ENCODE measurements around the gene POLR2E. TPM values are rescaled to one million over a fixed set of nuclear protein-coding genes. Genes with fewer than 3 reads are reported as not detected.

POLR2E gene
- total and polyA plus RNA-seq, 9 of the 15 experiments (the other 6 are each of a cell fraction or from before 2014, with no cell fraction given): 3.4 to 413 (median 244) TPM

DNA sequence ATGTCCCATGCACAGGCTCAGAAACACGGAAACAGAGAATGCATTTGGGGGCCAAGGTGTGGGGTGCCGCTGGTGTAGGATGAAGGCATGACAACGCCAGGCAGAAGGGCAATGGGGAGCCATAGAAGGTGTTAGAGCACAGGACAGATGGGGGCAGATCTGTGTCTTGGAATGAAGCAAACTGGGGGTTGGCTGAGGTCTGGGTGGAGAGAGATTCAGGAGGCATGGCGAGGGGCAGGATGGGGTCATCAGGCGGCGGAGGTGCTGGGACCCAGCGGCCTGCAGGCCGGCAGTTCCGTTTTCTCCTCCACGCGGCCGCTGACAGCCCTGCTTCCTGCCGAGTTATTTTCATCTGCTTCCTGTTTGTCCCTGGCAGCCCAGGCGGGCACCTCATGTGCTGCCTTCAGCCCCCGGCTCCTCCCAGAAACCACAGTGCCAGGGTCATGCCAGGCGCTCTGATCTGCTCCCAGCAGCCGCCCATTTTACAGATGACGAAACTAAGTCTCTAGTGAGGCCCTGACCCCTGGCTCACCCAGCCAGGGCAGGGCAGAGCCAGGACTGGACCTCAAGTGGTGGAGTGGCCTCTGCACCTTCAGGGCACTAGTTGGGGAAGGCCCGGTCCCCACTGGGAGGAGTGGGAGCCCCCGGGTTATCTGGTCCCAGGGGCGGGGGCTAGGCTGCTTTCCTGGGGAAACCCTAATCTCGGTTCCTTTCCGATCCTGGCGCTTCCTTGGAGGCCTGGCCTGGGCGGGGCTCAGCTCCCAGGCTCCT is 26.0 kb downstream of the POLR2E start:
- Histone ChIP-seq H3K36me3 (ENCODE audit: control insufficient read depth, insufficient read depth, low read length) (peaks cover 4% of the 10 kb centered on the region; the same call in 1 of the 3 replicates), H3K27me3 (ENCODE audit: control insufficient read depth in 2 of 2, insufficient read depth in 2 of 2, low read length in 2 of 2) (no peaks in the 10 kb centered on the region), H3K4me2 (ENCODE audit: insufficient read depth, low read length) (no peak overlapping the region), H3K4me1 (replicated peaks in 1 of 2; ENCODE audit: control insufficient read depth in 2 of 2, insufficient read depth in 2 of 2, low read length in 2 of 2) (peaks cover 24 to 83% of the 10 kb centered on the region in 2 experiments), H3K27ac (ENCODE audit: extremely low read depth, low read depth, low read length) (no peak overlapping the region), H3K4me3 (no peak overlapping the region), H2AFZ (ENCODE audit: low read depth, low read length) (no peak overlapping the region), H3K9ac (ENCODE audit: insufficient read depth in 1 of 2, low read depth in 2 of 2, low read length in 2 of 2) (peak overlapping the region in 1 of 2 experiments; percentile 20; a peak in 1 of 4 replicates), H4K20me1 (replicated peaks; ENCODE audit: control insufficient read depth, insufficient read depth, low read length) (0 out of 2 replicates have a peak, but pooled peaks cover 3% of the 10 kb centered on the region), H3K79me2 (ENCODE audit: control insufficient read depth, insufficient read depth, low read length) (no peaks in the 10 kb centered on the region), H3K9me3 (replicated peaks; ENCODE audit: control insufficient read depth, insufficient read depth, low read depth, low read length) (no peaks in the 10 kb centered on the region), H3K9me1 (ENCODE audit: control insufficient read depth, insufficient read depth, low read length) (no peaks in the 10 kb centered on the region)
- intact Hi-C loops (cut with micrococcal nuclease) (no loop called here), in situ Hi-C loops (cut with MboI) (no loop called here)
- BruUV-seq (replicated peaks): no TSS peak
- FAIRE-seq (no peak), DNase-seq (ENCODE audit: extremely low read depth in 1 of 4, low spot score in 3 of 4) (no peak), ATAC-seq (no peak)
- CTCF ChIA-PET (ENCODE audit: low intra/inter-chr PET ratio): no interaction called here
- POLR2A ChIA-PET: interaction anchor here (0.6 kb wide), 1 partner anchor 9 kb away, joined by 3 read pairs; no protein-coding TSS in a partner anchor
- 75% methylated on average over 18 of the region's 25 CpGs for WGBS (ENCODE audit: insufficient coverage, low coverage, missing lambda C conversion rate)
- peak; percentile 89 for TF ChIP-seq BCOR (IDR thresholded peaks at IDR 0.05)
- no peak for TF ChIP-seq BRF1 (IDR thresholded peaks at IDR 0.05; ENCODE audit: borderline replicate concordance, extremely low read depth, insufficient read length)
- no peak for TF ChIP-seq NCOR1 (IDR thresholded peaks at IDR 0.05)
- no peak for TF ChIP-seq SPI1 (IDR thresholded peaks at IDR 0.05; ENCODE audit: borderline replicate concordance, low read depth, low read length)
- TF ChIP-seq, protein P1, sequence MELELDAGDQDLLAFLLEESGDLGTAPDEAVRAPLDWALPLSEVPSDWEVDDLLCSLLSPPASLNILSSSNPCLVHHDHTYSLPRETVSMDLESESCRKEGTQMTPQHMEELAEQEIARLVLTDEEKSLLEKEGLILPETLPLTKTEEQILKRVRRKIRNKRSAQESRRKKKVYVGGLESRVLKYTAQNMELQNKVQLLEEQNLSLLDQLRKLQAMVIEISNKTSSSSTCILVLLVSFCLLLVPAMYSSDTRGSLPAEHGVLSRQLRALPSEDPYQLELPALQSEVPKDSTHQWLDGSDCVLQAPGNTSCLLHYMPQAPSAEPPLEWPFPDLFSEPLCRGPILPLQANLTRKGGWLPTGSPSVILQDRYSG (tag; conservative IDR thresholded peaks at IDR 0.05; ENCODE audit: low read depth): no peak
- TF ChIP-seq, protein P2, sequence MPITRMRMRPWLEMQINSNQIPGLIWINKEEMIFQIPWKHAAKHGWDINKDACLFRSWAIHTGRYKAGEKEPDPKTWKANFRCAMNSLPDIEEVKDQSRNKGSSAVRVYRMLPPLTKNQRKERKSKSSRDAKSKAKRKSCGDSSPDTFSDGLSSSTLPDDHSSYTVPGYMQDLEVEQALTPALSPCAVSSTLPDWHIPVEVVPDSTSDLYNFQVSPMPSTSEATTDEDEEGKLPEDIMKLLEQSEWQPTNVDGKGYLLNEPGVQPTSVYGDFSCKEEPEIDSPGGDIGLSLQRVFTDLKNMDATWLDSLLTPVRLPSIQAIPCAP (CRISPR knock-in tag; IDR thresholded peaks at IDR 0.05; ENCODE audit: borderline replicate concordance): no peak
- no peak for TF ChIP-seq ETS2 (tag; IDR thresholded peaks at IDR 0.05; ENCODE audit: borderline replicate concordance, poor library complexity, severe bottlenecking)
- no peak for TF ChIP-seq HDAC6 (IDR thresholded peaks at IDR 0.05; ENCODE audit: low read depth, low read length)
- TF ChIP-seq ZFP36 (IDR thresholded peaks at IDR 0.05; ENCODE audit: low read depth, low read length, partially characterized antibody): peak; percentile 65
- TF ChIP-seq KDM1A (IDR thresholded peaks at IDR 0.05): peak; percentile 56; a peak in 3 of 4 replicates
- TF ChIP-seq, protein P3, sequence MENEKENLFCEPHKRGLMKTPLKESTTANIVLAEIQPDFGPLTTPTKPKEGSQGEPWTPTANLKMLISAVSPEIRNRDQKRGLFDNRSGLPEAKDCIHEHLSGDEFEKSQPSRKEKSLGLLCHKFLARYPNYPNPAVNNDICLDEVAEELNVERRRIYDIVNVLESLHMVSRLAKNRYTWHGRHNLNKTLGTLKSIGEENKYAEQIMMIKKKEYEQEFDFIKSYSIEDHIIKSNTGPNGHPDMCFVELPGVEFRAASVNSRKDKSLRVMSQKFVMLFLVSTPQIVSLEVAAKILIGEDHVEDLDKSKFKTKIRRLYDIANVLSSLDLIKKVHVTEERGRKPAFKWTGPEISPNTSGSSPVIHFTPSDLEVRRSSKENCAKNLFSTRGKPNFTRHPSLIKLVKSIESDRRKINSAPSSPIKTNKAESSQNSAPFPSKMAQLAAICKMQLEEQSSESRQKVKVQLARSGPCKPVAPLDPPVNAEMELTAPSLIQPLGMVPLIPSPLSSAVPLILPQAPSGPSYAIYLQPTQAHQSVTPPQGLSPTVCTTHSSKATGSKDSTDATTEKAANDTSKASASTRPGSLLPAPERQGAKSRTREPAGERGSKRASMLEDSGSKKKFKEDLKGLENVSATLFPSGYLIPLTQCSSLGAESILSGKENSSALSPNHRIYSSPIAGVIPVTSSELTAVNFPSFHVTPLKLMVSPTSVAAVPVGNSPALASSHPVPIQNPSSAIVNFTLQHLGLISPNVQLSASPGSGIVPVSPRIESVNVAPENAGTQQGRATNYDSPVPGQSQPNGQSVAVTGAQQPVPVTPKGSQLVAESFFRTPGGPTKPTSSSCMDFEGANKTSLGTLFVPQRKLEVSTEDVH (IDR thresholded peaks at IDR 0.05; ENCODE audit: low read depth, partially characterized antibody): no peak
- 0 out of 2 replicates have a peak, but pooled peaks have one; percentile 57 for TF ChIP-seq ADNP (tag; IDR thresholded peaks at IDR 0.05)
- TF ChIP-seq ZNF780A (CRISPR knock-in tag; IDR thresholded peaks at IDR 0.05): no peak
- TF ChIP-seq CREB3L1 (IDR thresholded peaks at IDR 0.05; ENCODE audit: borderline replicate concordance, low read depth): no peak
- TF ChIP-seq POLR2H (tag; IDR thresholded peaks at IDR 0.05; ENCODE audit: low read depth): no peak

Measured in K562 (cell line).